ENCODE data around the gene BBIP1. TPM values are rescaled to one million over a fixed set of nuclear protein-coding genes. Genes with fewer than 3 reads are reported as not detected.

BBIP1 gene
- polyA plus RNA-seq, 3 donors, result 40.6 to 58.4 (median 55.0) TPM

GRCh38 chr10:110858297-110858934 is 60.6 kb downstream of the BBIP1 start:
- DNase-seq (ENCODE audit: extremely low read depth in 1 of 11, low read depth in 9 of 11, low spot score in 4 of 11), result no peak

- no peak for DNase-seq (ENCODE audit: extremely low read depth in 1 of 11, low read depth in 9 of 11, low spot score in 4 of 11)
These were observed 61.5 kb downstream of the BBIP1 start for GRCh38 chr10:110857265-110858171.

- no peak for DNase-seq (ENCODE audit: extremely low read depth in 1 of 11, low read depth in 9 of 11, low spot score in 4 of 11)
These were observed 64.9 kb downstream of the BBIP1 start for GRCh38 chr10:110853921-110854605.

GRCh38 chr10:110852947-110853346 is 66.0 kb downstream of the BBIP1 start:
- DNase-seq (ENCODE audit: extremely low read depth in 1 of 11, low read depth in 9 of 11, low spot score in 4 of 11), result no peak

- DNase-seq (ENCODE audit: extremely low read depth in 1 of 11, low read depth in 9 of 11, low spot score in 4 of 11), result no peak
These were observed 66.6 kb downstream of the BBIP1 start for GRCh38 chr10:110852255-110852896.

GRCh38 chr10:110851020-110851612 is 67.9 kb downstream of the BBIP1 start:
- no peak for DNase-seq (ENCODE audit: extremely low read depth in 1 of 11, low read depth in 9 of 11, low spot score in 4 of 11)

- no peak for DNase-seq (ENCODE audit: extremely low read depth in 1 of 11, low read depth in 9 of 11, low spot score in 4 of 11)
These were observed 68.9 kb downstream of the BBIP1 start for GRCh38 chr10:110850099-110850498.

Other genes with a start within 250 kb of the BBIP1 start
- gene PDCD4, start 47.3 kb downstream of the BBIP1 start, polyA plus RNA-seq (ENCODE audit: insufficient read length in 3 of 3), result 100 to 1,000 TPM; 195 to 273 (median 227) TPM
- gene SHOC2, start 424 bp upstream of the BBIP1 start, polyA plus RNA-seq (ENCODE audit: insufficient read length in 3 of 3), result 10 to 100 TPM; 33.3 to 40.7 (median 35.9) TPM
- 1 to 10 TPM; 2.3 to 6.0 (median 2.5) TPM for gene ADRA2A, start 157.8 kb upstream of the BBIP1 start, polyA plus RNA-seq (ENCODE audit: insufficient read length in 3 of 3)

All from renal cortex interstitium (tissue), 11 donors.